Liver (tissue), 3 donors: ENCODE measurements around the gene TARDBP.

Source experiments
- EGR1 ChIP-seq, 2 donors: IDR thresholded peaks; 2 replicates each; pipeline ENCODE4 v1.6.1; 2016 to 2018; ENCODE audit warnings: antibody characterized with exemption in 2 of 2, low read depth in 2 of 2
- GABPA ChIP-seq, 2 donors: IDR thresholded peaks in 1 of 2; conservative IDR thresholded peaks in 1 of 2; 2 replicates each; pipeline ENCODE4 v1.6.1; 2016; ENCODE audit warnings: antibody characterized with exemption in 2 of 2, mild to moderate bottlenecking in 1 of 2, moderate library complexity in 1 of 2
- SP1 ChIP-seq: IDR thresholded peaks from 2 replicates; pipeline ENCODE4 v1.6.1; 2018; ENCODE audit warnings: antibody characterized with exemption, mild to moderate bottlenecking
- TAF1 ChIP-seq: conservative IDR thresholded peaks from 2 replicates; pipeline ENCODE4 v1.6.1; 2016; ENCODE audit warnings: antibody characterized with exemption, mild to moderate bottlenecking
- TF ChIP-seq, protein P1 (sequence below): fragments of 150-350 bp; IDR thresholded peaks from 2 replicates; pipeline ENCODE4 v1.5.1; 2017; ENCODE audit warnings: improper control_type of control experiment, low read depth, low read length; ENCODE audit not compliant: missing input control
- TF ChIP-seq, protein P2 (sequence below): IDR thresholded peaks from 2 replicates; pipeline ENCODE4 v1.6.1; 2016; ENCODE audit warnings: antibody characterized with exemption, mild to moderate bottlenecking
- TF ChIP-seq, protein P3 (sequence below): IDR thresholded peaks from 2 replicates; pipeline ENCODE4 v1.6.1; 2016; ENCODE audit warnings: antibody characterized with exemption
- donor health status: healthy.
- donor health status: healthy.

DNA sequence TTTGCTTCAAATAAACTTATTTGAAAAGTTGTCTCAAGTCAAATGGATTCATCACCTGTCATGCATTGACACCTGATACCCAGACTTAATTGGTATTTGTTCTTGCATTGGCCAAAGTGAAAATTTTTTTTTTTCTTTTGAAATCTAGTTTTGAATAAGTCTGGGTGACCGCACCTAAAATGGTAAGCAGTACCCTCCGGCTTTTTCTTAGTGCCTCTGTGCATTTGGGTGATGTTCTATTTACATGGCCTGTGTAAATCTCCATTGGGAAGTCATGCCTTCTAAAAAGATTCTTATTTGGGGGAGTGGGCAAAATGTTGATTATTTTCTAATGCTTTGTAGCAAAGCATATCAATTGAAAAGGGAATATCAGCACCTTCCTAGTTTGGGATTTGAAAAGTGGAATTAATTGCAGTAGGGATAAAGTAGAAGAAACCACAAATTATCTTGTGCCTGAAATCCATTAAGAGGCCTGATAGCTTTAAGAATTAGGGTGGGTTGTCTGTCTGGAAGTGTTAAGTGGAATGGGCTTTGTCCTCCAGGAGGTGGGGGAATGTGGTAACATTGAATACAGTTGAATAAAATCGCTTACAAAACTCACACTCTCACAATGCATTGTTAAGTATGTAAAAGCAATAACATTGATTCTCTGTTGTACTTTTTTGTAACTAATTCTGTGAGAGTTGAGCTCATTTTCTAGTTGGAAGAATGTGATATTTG is 11.9 kb downstream of the TARDBP start:
- TF ChIP-seq, protein P1, sequence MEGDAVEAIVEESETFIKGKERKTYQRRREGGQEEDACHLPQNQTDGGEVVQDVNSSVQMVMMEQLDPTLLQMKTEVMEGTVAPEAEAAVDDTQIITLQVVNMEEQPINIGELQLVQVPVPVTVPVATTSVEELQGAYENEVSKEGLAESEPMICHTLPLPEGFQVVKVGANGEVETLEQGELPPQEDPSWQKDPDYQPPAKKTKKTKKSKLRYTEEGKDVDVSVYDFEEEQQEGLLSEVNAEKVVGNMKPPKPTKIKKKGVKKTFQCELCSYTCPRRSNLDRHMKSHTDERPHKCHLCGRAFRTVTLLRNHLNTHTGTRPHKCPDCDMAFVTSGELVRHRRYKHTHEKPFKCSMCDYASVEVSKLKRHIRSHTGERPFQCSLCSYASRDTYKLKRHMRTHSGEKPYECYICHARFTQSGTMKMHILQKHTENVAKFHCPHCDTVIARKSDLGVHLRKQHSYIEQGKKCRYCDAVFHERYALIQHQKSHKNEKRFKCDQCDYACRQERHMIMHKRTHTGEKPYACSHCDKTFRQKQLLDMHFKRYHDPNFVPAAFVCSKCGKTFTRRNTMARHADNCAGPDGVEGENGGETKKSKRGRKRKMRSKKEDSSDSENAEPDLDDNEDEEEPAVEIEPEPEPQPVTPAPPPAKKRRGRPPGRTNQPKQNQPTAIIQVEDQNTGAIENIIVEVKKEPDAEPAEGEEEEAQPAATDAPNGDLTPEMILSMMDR: no peak
- TF ChIP-seq, protein P2, sequence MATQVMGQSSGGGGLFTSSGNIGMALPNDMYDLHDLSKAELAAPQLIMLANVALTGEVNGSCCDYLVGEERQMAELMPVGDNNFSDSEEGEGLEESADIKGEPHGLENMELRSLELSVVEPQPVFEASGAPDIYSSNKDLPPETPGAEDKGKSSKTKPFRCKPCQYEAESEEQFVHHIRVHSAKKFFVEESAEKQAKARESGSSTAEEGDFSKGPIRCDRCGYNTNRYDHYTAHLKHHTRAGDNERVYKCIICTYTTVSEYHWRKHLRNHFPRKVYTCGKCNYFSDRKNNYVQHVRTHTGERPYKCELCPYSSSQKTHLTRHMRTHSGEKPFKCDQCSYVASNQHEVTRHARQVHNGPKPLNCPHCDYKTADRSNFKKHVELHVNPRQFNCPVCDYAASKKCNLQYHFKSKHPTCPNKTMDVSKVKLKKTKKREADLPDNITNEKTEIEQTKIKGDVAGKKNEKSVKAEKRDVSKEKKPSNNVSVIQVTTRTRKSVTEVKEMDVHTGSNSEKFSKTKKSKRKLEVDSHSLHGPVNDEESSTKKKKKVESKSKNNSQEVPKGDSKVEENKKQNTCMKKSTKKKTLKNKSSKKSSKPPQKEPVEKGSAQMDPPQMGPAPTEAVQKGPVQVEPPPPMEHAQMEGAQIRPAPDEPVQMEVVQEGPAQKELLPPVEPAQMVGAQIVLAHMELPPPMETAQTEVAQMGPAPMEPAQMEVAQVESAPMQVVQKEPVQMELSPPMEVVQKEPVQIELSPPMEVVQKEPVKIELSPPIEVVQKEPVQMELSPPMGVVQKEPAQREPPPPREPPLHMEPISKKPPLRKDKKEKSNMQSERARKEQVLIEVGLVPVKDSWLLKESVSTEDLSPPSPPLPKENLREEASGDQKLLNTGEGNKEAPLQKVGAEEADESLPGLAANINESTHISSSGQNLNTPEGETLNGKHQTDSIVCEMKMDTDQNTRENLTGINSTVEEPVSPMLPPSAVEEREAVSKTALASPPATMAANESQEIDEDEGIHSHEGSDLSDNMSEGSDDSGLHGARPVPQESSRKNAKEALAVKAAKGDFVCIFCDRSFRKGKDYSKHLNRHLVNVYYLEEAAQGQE: no peak
- TF ChIP-seq EGR1 (IDR thresholded peaks at IDR 0.05; ENCODE audit: low read depth in 2 of 2): no peak
- no peak for TF ChIP-seq SP1
- no peak for TF ChIP-seq TAF1
- TF ChIP-seq, protein P3, sequence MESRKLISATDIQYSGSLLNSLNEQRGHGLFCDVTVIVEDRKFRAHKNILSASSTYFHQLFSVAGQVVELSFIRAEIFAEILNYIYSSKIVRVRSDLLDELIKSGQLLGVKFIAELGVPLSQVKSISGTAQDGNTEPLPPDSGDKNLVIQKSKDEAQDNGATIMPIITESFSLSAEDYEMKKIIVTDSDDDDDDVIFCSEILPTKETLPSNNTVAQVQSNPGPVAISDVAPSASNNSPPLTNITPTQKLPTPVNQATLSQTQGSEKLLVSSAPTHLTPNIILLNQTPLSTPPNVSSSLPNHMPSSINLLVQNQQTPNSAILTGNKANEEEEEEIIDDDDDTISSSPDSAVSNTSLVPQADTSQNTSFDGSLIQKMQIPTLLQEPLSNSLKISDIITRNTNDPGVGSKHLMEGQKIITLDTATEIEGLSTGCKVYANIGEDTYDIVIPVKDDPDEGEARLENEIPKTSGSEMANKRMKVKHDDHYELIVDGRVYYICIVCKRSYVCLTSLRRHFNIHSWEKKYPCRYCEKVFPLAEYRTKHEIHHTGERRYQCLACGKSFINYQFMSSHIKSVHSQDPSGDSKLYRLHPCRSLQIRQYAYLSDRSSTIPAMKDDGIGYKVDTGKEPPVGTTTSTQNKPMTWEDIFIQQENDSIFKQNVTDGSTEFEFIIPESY: no peak
- no peak for TF ChIP-seq GABPA (IDR thresholded peaks at IDR 0.05 in 1 of 2, conservative IDR thresholded peaks at IDR 0.05 in 1 of 2)
